HepG2 (cell line): ENCODE measurements around the gene SFXN5. TPM values are rescaled to one million over a fixed set of nuclear protein-coding genes. Genes with fewer than 3 reads are reported as not detected.

ENCODE experiments used
- ATF7-NPFF ChIP-seq: sonication (generic); formaldehyde crosslinking; IDR thresholded peaks from 2 replicates; pipeline ENCODE4 v1.8.1; 2023; ENCODE audit warnings: mild to moderate bottlenecking, low read depth, missing genetic modification reagents, moderate library complexity
- BATF2 ChIP-seq: sonication (generic); formaldehyde crosslinking; IDR thresholded peaks from 2 replicates; pipeline ENCODE4 v1.8.0; 2022; ENCODE audit warnings: mild to moderate bottlenecking, missing genetic modification reagents, moderate library complexity
- ESRRA ChIP-seq: sonication (generic); formaldehyde crosslinking; IDR thresholded peaks from 2 replicates; pipeline ENCODE4 v1.5.1; 2020; ENCODE audit warnings: mild to moderate bottlenecking, low read depth, missing genetic modification reagents
- FOSL2 ChIP-seq: sonication (generic); formaldehyde crosslinking; IDR thresholded peaks from 2 replicates; pipeline ENCODE4 v1.4.0; 2020; ENCODE audit warnings: missing genetic modification reagents
- HDAC1 ChIP-seq: sonication (generic); formaldehyde crosslinking; IDR thresholded peaks from 2 replicates; pipeline ENCODE4 v1.5.1; 2020; ENCODE audit warnings: mild to moderate bottlenecking, missing genetic modification reagents
- HES4 ChIP-seq: sonication (generic); formaldehyde crosslinking; IDR thresholded peaks from 2 replicates; pipeline ENCODE4 v1.9.0; 2021; ENCODE audit warnings: mild to moderate bottlenecking, missing genetic modification reagents, borderline replicate concordance
- RNF219 ChIP-seq: sonication (generic); formaldehyde crosslinking; IDR thresholded peaks from 2 replicates; pipeline ENCODE4 v1.5.0; 2020; ENCODE audit warnings: mild to moderate bottlenecking, missing genetic modification reagents
- SNAPC2 ChIP-seq: sonication (generic); formaldehyde crosslinking; IDR thresholded peaks from 2 replicates; pipeline ENCODE4 v1.8.1; 2022; ENCODE audit warnings: mild to moderate bottlenecking, missing genetic modification reagents
- SRY ChIP-seq: sonication (generic); formaldehyde crosslinking; IDR thresholded peaks from 2 replicates; pipeline ENCODE4 v1.8.0; 2022; ENCODE audit warnings: mild to moderate bottlenecking, missing genetic modification reagents
- TMF1 ChIP-seq: sonication (generic); formaldehyde crosslinking; IDR thresholded peaks from 2 replicates; pipeline ENCODE4 v1.8.1; 2022; ENCODE audit warnings: low read depth, missing genetic modification reagents
- ZFP36L2 ChIP-seq: sonication (generic); formaldehyde crosslinking; IDR thresholded peaks from 2 replicates; pipeline ENCODE4 v1.4.0; 2020; ENCODE audit warnings: missing genetic modification reagents
- ZNF124 ChIP-seq: sonication (generic); formaldehyde crosslinking; IDR thresholded peaks from 2 replicates; pipeline ENCODE4 v1.4.0; 2020; ENCODE audit warnings: missing genetic modification reagents
- ZNF30 ChIP-seq: sonication (generic); formaldehyde crosslinking; IDR thresholded peaks from 2 replicates; pipeline ENCODE4 v1.5.0; 2020; ENCODE audit warnings: mild to moderate bottlenecking, missing genetic modification reagents
- ZNF362 ChIP-seq: sonication (generic); formaldehyde crosslinking; IDR thresholded peaks from 2 replicates; pipeline ENCODE4 v1.4.0; 2020; ENCODE audit warnings: missing genetic modification reagents, mild to moderate bottlenecking, borderline replicate concordance
- ZNF607 ChIP-seq: sonication (generic); formaldehyde crosslinking; IDR thresholded peaks from 2 replicates; pipeline ENCODE4 v1.5.1; 2020; ENCODE audit warnings: missing genetic modification reagents, mild to moderate bottlenecking, borderline replicate concordance
- ZNF737 ChIP-seq: sonication (generic); formaldehyde crosslinking; IDR thresholded peaks from 2 replicates; pipeline ENCODE4 v1.5.0; 2020; ENCODE audit warnings: missing genetic modification reagents, mild to moderate bottlenecking, borderline replicate concordance
- ZNF780A ChIP-seq: sonication (generic); formaldehyde crosslinking; IDR thresholded peaks from 2 replicates; pipeline ENCODE4 v1.8.0; 2022; ENCODE audit warnings: mild to moderate bottlenecking, missing genetic modification reagents, moderate library complexity
- ZSCAN25 ChIP-seq: sonication (generic); formaldehyde crosslinking; IDR thresholded peaks from 2 replicates; pipeline ENCODE4 v1.8.0; 2022; ENCODE audit warnings: mild to moderate bottlenecking, missing genetic modification reagents
- polyA plus RNA-seq, 8 experiments: library from polyadenylated mRNA; depleted of rRNA in 3 of 8; stranded (reverse) in 7 of 8; unstranded in 1 of 8; fragments of >200 nt; fragmentation: Illumina TruSeq in 4 of 8; extraction: Trizol in 4 of 8; gene quantifications; 2 replicates each; pipeline versions ENCODE4 v1.2.1 to v1.2.3, GENCODE V29; 2011 to 2016; ENCODE audit warnings: low read depth in 4 of 8, missing spikeins in 1 of 8, mixed read lengths in 1 of 8; ENCODE audit not compliant: insufficient read depth in 1 of 8
- total RNA-seq, 5 experiments: library from RNA; depleted of rRNA; stranded (reverse); fragments of >200 nt; fragmentation: Illumina TruSeq; extraction: Trizol; gene quantifications; 2 replicates each; pipeline ENCODE4 v1.2.3, GENCODE V29; 2016; ENCODE audit warnings: low read depth in 1 of 5
- TF ChIP-seq, protein P1 (sequence below): sonication (generic); formaldehyde crosslinking; IDR thresholded peaks from 2 replicates; pipeline ENCODE4 v1.5.1; 2020; ENCODE audit warnings: mild to moderate bottlenecking, missing genetic modification reagents
- TF ChIP-seq, protein P2 (sequence below): sonication (generic); formaldehyde crosslinking; IDR thresholded peaks from 2 replicates; pipeline ENCODE4 v1.4.0; 2020; ENCODE audit warnings: missing genetic modification reagents, borderline replicate concordance

The SFXN5 gene
- total and polyA plus RNA-seq, 2 of the 13 experiments (the other 11 are each of a cell fraction or from before 2014, with no cell fraction given): 34.9 to 37.4 TPM

- TF ChIP-seq, protein P1, sequence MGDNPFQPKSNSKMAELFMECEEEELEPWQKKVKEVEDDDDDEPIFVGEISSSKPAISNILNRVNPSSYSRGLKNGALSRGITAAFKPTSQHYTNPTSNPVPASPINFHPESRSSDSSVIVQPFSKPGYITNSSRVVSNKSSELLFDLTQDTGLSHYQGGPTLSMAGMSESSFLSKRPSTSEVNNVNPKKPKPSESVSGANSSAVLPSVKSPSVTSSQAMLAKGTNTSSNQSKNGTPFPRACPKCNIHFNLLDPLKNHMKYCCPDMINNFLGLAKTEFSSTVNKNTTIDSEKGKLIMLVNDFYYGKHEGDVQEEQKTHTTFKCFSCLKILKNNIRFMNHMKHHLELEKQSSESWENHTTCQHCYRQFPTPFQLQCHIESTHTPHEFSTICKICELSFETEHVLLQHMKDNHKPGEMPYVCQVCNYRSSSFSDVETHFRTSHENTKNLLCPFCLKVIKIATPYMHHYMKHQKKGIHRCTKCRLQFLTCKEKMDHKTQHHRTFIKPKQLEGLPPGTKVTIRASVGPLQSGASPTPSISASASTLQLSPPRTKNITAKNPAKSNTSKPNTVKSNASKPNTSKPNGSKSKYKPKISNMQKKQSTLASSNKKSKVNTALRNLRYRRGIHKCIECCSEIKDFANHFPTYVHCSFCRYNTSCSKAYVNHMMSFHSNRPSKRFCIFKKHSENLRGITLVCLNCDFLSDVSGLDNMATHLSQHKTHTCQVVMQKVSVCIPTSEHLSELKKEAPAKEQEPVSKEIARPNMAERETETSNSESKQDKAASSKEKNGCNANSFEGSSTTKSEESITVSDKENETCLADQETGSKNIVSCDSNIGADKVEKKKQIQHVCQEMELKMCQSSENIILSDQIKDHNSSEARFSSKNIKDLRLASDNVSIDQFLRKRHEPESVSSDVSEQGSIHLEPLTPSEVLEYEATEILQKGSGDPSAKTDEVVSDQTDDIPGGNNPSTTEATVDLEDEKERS (CRISPR knock-in tag): peak; percentile 77; the same call in 1 of the 2 replicates
- peak; percentile 79 for TF ChIP-seq SRY (CRISPR knock-in tag)
- TF ChIP-seq SNAPC2: peak; percentile 79
- TF ChIP-seq ZNF607 (CRISPR knock-in tag): peak; percentile 89; the same call in 1 of the 2 replicates
- TF ChIP-seq, protein P2, sequence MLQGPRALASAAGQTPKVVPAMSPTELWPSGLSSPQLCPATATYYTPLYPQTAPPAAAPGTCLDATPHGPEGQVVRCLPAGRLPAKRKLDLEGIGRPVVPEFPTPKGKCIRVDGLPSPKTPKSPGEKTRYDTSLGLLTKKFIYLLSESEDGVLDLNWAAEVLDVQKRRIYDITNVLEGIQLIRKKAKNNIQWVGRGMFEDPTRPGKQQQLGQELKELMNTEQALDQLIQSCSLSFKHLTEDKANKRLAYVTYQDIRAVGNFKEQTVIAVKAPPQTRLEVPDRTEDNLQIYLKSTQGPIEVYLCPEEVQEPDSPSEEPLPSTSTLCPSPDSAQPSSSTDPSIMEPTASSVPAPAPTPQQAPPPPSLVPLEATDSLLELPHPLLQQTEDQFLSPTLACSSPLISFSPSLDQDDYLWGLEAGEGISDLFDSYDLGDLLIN (CRISPR knock-in tag): no peak
- no peak for TF ChIP-seq ZNF124
- peak; percentile 15; the same call in 1 of the 2 replicates for TF ChIP-seq ZNF362 (CRISPR knock-in tag)
- TF ChIP-seq TMF1: peak; percentile 94
- TF ChIP-seq HES4 (CRISPR knock-in tag): peak; percentile 96
- TF ChIP-seq RNF219: no peak
- TF ChIP-seq HDAC1 (CRISPR knock-in tag): peak; percentile 9; the same call in 1 of the 2 replicates
- TF ChIP-seq ZFP36L2 (CRISPR knock-in tag): 0 out of 2 replicates have a peak, but pooled peaks have one; percentile 37
- peak; percentile 86 for TF ChIP-seq ATF7-NPFF (CRISPR knock-in tag)
- no peak for TF ChIP-seq ESRRA (CRISPR knock-in tag)
- peak; percentile 70; the same call in 1 of the 2 replicates for TF ChIP-seq ZNF780A (CRISPR knock-in tag)
- TF ChIP-seq FOSL2 (CRISPR knock-in tag): 0 out of 2 replicates have a peak, but pooled peaks have one; percentile 14
- TF ChIP-seq BATF2 (CRISPR knock-in tag): peak; percentile 57; the same call in 1 of the 2 replicates
- no peak for TF ChIP-seq ZNF30
- peak; percentile 63; the same call in 1 of the 2 replicates for TF ChIP-seq ZNF737 (CRISPR knock-in tag)
- peak; percentile 66; the same call in 1 of the 2 replicates for TF ChIP-seq ZSCAN25
Observed at GRCh38 chr2:73112026-73112912, 40.8 kb upstream of the SFXN5 start (continued).
